Measurements from ENCODE around the gene GLIPR1L2.

- TF ChIP-seq POLR2A (IDR thresholded peaks at IDR 0.05; ENCODE audit: borderline replicate concordance, extremely low read depth, insufficient read depth, insufficient read length) = no peak
- no peak for TF ChIP-seq ATF3 (IDR thresholded peaks at IDR 0.05)
- TF ChIP-seq CTCF (IDR thresholded peaks at IDR 0.05 in 2 of 3, conservative IDR thresholded peaks at IDR 0.05 in 1 of 3; ENCODE audit: borderline replicate concordance in 1 of 3, insufficient read depth in 1 of 3, low read depth in 2 of 3, low read length in 2 of 3) = no peak
- no peak for TF ChIP-seq FOSL1 (IDR thresholded peaks at IDR 0.05; ENCODE audit: low read depth)
- TF ChIP-seq REST (IDR thresholded peaks at IDR 0.05; ENCODE audit: low read depth) = no peak
- no peak for TF ChIP-seq RAD21 (IDR thresholded peaks at IDR 0.05; ENCODE audit: low read depth)
- no peak for TF ChIP-seq JUND (IDR thresholded peaks at IDR 0.05)
- no peak for TF ChIP-seq ZBTB33 (IDR thresholded peaks at IDR 0.05; ENCODE audit: extremely low read depth, insufficient replicate concordance, low read length)
- TF ChIP-seq EZH2phosphoT487 (IDR thresholded peaks at IDR 0.05; ENCODE audit: borderline replicate concordance) = no peak
- TF ChIP-seq YY1 (IDR thresholded peaks at IDR 0.05; ENCODE audit: extremely low read depth, insufficient replicate concordance, low read depth, low read length) = no peak
- no peak for TF ChIP-seq EZH2 (IDR thresholded peaks at IDR 0.05)
- TF ChIP-seq SP1 (IDR thresholded peaks at IDR 0.05; ENCODE audit: low read depth) = no peak
- TF ChIP-seq POLR2AphosphoS5 (IDR thresholded peaks at IDR 0.05; ENCODE audit: low read depth, low read length) = no peak
- no peak for TF ChIP-seq ZNF274 (IDR thresholded peaks at IDR 0.05; ENCODE audit: low read depth, low read length)
Measured at GRCh38 chr12:75404231-75404630, 13.3 kb downstream of the GLIPR1L2 start.
